ENCODE data around the gene RXRA. TPM values are rescaled to one million over a fixed set of nuclear protein-coding genes. Genes with fewer than 3 reads are reported as not detected.
A peak's percentile ranks its signal among the peaks of the same experiment; 100 is the strongest.

Gene RXRA
- total RNA-seq, 1 donor from 2014 or later = 85.7 TPM

DNA sequence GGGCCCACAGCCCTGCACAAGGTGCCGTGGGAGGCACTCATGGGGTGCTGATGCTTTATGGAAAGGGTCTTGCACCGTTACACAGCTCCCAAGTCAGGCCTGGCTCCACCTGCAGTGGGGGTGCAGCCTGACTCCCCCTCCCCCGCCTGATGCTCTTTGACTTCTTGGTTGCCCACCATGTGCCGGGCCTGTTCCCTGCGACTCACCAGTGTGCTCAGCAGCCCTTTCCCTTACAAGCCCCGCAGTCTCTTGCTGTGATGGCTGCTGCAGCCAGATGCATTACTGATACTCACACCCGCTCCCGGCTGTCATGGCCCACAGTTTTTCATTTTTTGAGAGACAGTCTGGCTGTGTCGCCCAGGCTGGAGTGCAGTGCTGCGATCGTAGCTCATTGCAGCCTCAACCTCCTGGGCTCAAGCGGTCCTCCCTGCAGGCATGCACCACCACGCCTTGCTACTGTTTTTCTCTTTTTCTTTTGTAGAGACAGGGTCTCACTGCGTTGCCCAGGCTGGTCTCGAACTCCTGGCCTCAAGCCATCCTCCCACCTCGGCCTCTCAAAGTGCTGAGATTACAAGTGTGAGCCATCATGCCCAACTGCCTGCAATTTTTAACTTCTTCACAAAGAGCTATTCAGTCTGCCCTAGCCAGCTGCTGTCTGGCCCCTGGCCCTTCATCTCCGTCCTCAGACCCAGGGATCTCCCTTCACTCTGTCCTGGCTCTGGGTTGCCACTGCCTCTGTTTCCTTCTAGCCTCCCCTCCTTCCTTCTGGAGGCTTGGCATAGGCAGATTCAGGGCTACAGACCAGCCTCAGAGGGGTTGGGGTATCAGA is 109.5 kb downstream of the RXRA start:
- Histone ChIP-seq H3K4me1 (peaks cover 73% of the 10 kb centered on the region), H3K27ac (peak overlapping the region; percentile 77), H3K4me3 (peak overlapping the region; percentile 4), H3K36me3 (peaks cover 59% of the 10 kb centered on the region), H3K9me3 (no peaks in the 10 kb centered on the region), H3K27me3 (ENCODE audit: low read depth) (no peaks in the 10 kb centered on the region)
- DNase-seq = no peak
- no peak for ATAC-seq
- intact Hi-C loops (cut with DNase I) = no loop called here
- no peak for TF ChIP-seq CTCF (IDR thresholded peaks at IDR 0.05)

DNA sequence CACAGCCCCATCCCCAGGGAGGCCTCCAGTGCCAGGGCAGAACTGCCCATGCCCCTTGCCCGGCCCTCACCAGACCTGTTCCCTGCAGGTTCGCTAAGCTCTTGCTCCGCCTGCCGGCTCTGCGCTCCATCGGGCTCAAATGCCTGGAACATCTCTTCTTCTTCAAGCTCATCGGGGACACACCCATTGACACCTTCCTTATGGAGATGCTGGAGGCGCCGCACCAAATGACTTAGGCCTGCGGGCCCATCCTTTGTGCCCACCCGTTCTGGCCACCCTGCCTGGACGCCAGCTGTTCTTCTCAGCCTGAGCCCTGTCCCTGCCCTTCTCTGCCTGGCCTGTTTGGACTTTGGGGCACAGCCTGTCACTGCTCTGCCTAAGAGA is 110.1 kb downstream of the RXRA start:
- Histone ChIP-seq H3K9me3 (no peaks in the 10 kb centered on the region), H3K4me3 (no peak overlapping the region), H3K27me3 (ENCODE audit: low read depth) (no peaks in the 10 kb centered on the region), H3K4me1 (peaks cover 70% of the 10 kb centered on the region), H3K36me3 (peaks cover 54% of the 10 kb centered on the region), H3K27ac (peak overlapping the region; percentile 77)
- ATAC-seq (no peak), DNase-seq (no peak)
- no peak for TF ChIP-seq CTCF (IDR thresholded peaks at IDR 0.05)
- intact Hi-C loops (cut with DNase I) = no loop called here

- Histone ChIP-seq H3K27ac (no peak overlapping the region), H3K27me3 (ENCODE audit: low read depth) (no peaks in the 10 kb centered on the region), H3K4me1 (peaks cover 70% of the 10 kb centered on the region), H3K9me3 (no peaks in the 10 kb centered on the region), H3K36me3 (peaks cover 49% of the 10 kb centered on the region), H3K4me3 (no peak overlapping the region)
- no peak for TF ChIP-seq CTCF (IDR thresholded peaks at IDR 0.05)
- no peak for DNase-seq
- intact Hi-C loops (cut with DNase I) = no loop called here
- no peak for ATAC-seq
These were observed 110.7 kb downstream of the RXRA start for GRCh38 chr9:134436911-134437310.

DNA sequence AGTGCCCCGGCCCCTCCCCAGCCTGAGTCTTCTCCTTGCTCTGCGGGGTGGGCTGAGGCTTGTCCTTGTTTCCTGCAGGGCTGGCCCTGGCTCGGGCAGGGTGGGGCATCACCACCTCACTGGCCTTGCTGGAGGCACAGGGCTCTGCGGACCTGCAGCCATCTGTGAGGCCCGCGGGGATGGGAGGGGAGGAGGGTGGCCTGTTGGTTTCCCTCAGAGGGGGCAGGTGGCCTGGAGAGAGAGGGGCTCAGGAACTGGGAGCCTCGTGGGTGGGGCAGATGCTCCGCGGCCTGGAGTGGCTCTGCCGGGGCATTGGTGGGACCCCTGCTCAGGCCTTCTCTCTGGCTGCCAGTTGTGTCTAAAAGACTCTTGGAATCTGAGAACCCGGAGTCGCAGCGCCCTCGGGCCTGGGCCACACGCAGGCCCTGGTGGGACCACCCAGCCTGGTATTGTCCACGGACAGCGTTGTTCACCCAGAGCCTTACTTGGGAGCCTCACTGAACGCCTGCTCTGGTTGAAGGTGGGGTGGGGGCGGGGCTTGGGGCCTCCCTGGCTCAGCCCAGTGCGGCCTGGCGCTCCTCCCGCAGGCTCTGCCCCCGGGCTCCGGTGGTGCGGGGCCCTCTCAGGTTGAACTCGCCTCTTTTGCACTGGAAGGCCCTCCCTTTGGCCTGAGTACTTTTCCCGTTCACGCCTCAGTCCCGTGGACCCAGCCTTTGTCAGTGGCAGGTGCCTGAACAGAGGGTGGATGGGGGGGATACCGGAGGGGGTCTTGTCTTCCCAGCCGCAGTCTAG is 111.3 kb downstream of the RXRA start:
- Histone ChIP-seq H3K4me1 (peaks cover 70% of the 10 kb centered on the region), H3K27ac (peak overlapping the region; percentile 18), H3K9me3 (no peaks in the 10 kb centered on the region), H3K4me3 (no peak overlapping the region), H3K27me3 (ENCODE audit: low read depth) (no peaks in the 10 kb centered on the region), H3K36me3 (peaks cover 42% of the 10 kb centered on the region)
- intact Hi-C loops (cut with DNase I) = no loop called here
- no peak for DNase-seq
- no peak for TF ChIP-seq CTCF (IDR thresholded peaks at IDR 0.05)
- peak in 1 of 2 donors; percentile 39 for ATAC-seq

DNA sequence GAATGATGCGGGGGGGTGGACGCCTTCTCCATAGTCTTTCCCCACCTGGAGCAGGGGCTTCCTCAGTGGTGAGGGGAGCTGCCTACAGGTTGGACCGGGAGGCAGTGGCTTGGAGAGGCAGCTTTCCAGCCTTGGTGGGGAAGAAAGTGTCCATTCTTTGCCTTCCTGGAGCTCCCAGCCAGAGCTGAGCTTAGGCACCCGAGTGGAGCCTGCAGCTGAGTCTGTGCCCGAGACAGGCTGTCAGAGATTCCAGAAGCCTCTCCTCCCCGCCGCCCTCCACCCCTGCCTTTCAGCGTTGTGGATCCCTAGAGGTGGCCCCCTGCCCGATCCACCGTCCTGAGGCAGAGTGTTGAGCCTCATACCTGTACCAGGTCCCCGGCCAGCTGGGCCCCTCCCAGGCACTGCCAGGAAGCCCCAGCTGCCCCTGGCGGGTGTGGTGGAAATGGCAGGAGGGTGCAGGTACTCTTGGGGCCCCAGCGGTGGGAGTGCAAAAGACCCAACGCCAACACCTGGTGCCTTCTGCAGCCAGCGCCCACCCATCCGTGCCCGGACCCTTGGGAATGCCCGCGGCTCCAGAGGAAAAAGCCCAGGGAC is 112.0 kb downstream of the RXRA start:
- Histone ChIP-seq H3K9me3 (no peaks in the 10 kb centered on the region), H3K4me1 (peaks cover 70% of the 10 kb centered on the region), H3K36me3 (peaks cover 42% of the 10 kb centered on the region), H3K27me3 (ENCODE audit: low read depth) (no peaks in the 10 kb centered on the region), H3K27ac (peak overlapping the region; percentile 18), H3K4me3 (no peak overlapping the region)
- ATAC-seq = peak in 1 of 2 donors; percentile 28
- intact Hi-C loops (cut with DNase I) = no loop called here
- TF ChIP-seq CTCF (IDR thresholded peaks at IDR 0.05) = peak; percentile 31
- DNase-seq = peak; percentile 72

Data from lower lobe of right lung (tissue), 2 donors.